NK-92 treated with Interleukin-12 subunit alpha and Interleukin-12 subunit beta, amount 100 ng/mL, for 24 hours (cell line): ENCODE data around the gene DENND1C.

Experiments
- DNase-seq: peaks from one replicate; lab custom pipeline; 2025; lab: John Stamatoyannopoulos, UW

The DENND1C gene

DNA sequence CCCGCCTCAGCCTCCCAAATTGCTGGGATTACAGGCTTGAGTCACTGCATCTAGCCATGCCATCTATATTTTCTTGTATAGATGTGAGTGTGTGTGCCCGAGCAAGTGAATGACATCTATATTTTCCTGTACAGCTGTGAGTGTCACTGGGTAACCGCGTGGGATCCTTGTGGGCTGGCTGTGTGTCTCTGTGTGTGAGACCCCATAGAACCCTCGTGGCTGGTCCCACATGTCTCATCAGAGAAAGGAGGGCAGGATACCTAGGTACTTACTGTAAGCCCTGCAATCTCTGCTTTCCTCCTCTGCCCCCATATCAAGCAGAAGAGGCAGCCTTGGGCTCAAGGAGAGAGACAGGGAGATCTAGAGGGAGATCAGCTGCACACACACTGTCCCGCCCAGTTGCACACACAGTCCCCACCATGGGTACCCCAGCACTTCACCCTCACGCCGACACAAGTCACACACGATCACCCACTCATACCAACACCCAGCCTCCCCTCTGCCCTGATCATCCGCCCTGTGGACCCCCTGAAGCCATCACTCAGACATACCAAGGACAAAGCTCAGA is 655 bp downstream of the DENND1C start:
- no peak for DNase-seq

DNA sequence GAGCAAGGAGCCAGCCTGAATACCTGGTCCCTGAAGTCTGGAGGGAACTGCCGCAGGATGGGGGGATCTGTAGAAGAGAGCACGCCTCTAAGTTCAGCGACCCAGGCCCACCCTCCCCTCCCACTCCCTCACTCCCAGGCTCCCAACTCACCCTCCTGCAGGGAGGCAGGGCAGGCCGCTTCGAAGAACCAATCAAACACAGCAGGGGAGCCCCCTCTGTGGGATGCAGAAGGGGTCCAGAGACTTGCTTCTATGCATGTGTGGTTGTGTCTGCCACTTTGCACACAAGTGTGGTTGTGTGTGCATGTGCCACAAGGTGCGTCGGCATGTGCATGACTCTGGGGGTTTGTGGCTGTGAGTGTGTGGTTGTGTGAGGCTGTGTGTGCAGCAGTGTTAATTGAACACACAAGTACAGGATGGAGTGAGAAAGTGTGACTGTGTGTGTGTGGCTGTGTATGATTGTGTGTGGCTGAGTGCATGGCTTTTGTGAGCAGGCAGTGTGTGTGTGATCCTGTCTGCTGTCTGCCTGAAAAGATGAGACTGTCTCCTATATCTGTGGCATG is 1.7 kb downstream of the DENND1C start:
- DNase-seq = no peak

DNA sequence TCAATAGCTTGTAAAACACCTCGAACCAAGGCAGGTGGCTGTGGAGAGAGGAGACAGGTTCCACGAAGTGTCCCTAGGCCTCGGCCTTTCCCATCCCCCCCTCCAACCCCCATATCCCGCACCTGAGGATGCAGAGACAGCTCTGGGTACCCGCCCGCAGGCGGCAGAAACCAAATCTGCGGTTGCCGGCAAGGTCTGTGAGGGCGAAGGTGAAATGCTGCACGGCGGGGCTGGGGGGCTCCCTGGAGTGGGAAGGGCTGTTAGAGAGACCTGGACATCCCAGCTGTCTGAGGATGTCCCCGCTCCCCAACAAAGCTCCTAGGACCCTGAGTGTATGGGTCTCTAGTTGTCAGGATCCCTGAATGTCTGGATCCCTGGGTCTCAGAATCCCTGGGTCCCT is 2.8 kb downstream of the DENND1C start:
- DNase-seq = no peak

DNA sequence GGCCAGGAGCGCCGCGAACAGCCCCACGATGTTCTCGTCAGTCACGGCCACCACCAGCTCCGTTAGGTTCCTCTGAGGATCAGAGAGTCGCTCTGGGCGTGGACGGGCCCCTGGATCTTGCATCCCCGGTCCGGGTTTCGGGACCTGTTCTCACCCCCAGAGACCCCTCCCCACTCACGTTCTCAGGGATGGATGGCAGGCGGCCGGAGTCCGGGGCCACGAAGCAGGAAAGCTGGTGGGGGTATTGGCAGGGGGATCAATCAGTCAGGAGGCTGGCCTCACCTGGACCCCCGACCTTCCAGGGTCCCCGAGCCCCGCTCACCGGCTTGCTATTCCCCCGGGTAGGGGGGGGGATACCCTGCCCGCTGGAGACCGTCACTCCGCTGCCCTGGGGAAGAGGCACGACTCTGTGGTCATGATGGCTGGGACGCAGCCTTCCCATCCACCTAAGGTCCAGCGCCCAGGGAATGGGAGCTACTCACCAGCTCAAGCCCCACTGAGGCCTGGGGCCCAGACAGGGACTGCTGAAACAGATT is 4.6 kb downstream of the DENND1C start:
- DNase-seq = no peak

DNA sequence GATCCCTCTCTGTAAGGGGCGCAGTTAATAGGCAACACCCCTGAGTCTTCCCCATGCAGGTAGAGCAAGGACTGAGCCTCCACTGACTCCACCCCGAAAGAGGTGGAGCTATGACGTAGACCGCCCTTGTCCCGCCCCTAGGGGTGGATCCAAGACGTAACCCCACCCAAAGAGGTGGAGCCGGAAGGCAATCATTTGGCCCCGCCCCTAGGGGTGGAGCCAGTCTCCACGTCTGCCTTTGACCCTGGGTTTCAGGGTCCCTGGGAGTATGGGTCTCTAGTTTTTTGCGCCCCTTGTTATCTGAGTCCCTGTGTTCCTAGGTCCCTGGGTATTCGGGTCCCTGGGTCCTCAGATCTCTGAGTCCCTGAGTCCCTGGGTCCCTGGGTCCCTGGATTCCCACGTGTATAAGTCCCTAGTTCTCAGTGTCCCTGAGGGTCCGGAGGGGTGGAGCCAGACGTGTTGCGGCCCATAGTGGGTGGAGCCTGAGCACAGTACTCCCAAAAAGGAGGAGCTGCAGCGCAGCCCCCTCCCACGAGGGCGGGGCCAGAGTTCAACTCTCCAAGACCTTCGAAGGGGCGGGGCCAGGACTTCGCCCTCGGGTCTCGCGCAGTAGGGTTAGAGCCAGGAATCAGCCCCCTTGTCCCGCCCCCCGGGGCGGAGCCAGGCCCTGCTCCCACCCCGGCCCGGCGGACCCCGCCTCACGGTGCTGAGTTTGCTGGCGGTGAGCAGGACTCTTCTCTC is 5.3 kb downstream of the DENND1C start:
- no peak for DNase-seq

DNA sequence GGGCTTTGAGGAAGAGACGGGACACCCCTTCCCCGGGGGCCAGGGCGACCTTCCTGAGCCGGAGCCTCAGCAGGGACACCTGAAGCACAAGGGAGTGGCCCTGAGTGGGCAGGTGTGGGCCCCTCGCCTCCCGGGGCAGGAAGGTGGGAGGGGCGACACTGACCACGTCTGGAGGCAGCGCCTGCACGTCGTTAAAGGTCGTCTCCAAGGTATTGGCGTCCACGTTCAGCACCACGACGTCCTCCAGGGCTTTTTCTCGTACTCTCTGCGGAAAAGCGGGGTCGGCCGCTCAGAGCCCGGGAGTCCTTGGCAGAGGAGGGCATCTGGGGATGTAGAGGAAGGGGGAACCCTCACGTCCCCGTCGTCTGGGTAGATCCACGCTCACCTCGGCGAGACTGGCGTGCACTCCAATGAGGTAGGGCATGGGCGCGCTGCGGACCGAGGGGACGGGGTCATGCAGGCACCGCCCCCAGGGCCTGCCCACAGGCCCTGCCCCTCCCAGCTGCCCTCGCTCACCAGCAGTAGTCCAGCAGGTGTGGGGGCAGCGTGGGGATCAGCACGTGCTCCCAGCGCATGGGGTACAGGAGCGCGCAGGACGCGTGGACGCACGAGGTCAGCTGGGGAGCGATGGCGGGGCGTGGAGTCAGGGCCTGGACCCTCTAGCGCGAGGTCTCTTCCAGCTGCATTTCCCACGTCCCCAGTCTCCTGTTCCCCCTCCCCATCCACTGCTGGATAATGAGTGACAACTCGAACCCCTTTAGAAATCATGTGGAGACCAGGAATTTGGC is 6.1 kb downstream of the DENND1C start:
- no peak for DNase-seq

DNA sequence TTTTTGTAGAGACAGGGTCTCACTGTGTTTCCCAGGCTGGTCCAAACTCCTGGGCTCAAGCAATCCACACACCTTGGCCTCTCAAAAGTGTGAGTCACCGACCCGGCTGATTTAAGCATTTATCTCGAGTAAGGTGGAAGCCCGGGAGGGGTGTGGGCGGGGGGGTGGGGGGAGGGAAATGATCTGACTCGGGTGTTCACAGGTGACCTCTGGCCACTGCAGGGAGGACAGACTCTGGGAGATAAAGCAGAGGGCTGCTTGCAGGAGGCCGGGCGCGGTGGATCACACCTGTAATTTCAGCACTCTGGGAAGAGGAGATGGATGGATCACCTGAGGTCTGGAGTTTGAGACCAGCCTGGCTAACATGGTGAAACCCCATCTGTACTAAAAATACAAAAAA is 7.9 kb downstream of the DENND1C start:
- DNase-seq = no peak

DNA sequence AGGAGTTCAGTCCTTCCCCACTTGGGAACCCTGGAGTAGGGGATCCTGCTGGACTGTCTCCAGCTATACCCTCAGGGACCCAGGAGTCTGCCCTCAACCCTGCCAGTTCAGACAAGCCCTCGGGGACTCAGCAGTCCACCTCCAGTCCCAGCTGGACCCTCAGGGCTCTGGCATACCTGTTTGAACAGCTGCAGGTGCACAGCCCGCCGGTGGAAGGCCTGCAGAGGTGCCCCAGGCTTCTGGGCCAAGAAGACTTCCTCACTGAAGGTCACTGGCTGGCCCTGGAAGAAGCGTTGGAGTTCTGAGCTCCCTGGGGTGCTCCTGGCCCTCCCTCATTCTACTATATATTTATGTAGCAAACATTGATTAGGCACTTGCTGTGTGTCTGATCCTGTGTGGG is 8.9 kb downstream of the DENND1C start:
- DNase-seq = no peak

DNA sequence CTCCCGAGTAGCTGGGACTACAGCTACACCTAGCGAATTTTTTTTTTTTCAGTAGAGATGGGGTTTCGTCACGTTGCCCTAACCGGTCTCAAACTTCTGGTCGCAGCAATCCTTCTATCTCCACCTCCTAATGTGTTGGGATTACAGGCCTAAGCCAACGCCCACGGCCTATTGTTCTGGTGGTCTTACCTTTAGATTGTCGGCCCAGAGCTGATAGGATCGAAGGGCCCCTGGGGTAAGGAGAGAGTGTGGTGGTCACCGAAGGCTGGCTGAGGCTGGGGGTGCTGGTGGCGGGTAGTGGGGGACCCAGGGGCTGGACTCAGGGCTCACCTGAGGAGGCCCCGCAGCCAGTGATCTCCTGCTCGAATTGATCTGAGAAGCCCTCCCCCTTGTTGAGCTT is 10.5 kb downstream of the DENND1C start:
- no peak for DNase-seq

DNA sequence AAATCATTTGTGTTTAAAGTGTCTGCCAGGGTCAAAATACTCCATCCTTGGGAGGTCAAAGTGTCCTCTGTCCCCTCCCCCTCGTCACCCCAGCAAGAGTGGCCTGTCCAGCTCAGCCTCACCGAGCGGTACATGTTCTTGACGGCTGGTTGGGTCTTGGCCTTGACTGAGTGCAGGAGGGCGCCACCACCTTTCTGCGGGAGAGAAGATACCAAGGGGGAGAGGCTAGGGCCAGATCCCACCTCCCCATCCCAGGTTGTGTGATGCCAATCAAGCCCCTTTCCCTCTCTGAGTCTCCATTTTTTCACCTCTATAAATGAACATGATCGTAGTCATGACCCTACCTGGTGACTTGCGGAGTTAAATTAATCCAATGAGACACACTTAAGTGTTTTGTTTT is 11.4 kb downstream of the DENND1C start:
- no peak for DNase-seq

DNA sequence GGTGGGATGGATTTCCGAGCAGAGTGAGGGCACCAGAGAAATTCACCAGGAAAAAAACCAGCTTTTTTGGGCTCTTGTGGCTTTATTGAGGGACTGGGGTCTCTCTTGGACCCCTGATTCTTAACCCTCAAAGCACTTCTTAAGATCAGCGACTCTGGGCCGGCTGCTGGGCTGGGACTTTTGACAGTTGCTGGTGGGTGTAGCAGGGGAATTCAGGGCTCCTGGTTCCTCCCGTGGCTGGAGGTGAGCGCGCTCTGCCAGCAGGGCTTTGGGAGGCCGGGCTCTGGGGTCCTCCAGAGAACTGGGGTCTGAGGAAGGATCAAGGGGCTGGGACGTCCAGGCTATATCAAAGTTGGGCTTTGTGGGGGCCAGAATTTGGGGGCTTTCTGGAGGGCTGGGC is 14.2 kb downstream of the DENND1C start:
- DNase-seq = no peak

DNA sequence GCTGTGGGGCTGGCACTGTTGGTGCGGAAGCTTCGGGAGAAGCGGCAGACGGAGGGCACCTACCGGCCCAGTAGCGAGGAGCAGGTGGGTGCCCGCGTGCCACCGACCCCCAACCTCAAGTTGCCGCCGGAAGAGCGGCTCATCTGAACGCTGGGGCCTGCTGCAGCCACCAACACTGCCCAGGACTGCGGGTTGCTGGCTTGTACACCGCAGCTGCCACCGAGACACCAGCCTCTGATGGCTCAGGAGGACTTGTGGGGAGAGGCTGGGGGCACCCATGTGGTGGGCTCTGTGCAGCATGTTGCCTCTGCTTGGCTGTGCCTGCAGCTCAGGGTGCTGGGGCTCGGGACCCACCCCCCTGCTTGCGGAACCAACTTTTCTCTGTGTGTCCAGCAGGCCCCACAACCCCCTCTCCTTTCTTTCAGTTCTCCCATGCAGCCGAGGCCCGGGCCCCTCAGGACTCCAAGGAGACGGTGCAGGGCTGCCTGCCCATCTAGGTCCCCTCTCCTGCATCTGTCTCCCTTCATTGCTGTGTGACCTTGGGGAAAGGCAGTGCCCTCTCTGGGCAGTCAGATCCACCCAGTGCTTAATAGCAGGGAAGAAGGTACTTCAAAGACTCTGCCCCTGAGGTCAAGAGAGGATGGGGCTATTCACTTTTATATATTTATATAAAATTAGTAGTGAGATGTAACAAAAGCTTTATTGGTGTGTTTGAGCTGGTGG is 14.9 kb downstream of the DENND1C start:
- no peak for DNase-seq

DNA sequence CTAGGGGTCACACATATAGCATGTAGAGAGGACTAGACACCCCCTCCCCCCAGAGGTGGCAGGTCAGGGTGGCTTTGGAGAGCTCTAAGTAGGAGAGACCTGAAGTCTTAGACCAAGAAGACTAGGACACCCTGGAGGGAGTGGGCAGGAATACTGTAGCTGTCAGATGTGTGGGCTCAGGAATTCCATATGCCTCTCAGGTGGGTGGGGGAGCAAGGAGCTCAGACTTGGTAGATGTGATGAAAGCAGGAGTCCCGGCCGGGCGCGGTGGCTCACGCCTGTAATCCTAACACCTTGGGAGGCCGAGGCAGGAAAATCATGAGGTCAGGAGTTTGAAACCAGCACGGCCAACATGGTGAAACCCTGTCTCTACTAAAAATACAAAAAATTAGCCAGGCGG is 15.9 kb downstream of the DENND1C start:
- DNase-seq = no peak

DNA sequence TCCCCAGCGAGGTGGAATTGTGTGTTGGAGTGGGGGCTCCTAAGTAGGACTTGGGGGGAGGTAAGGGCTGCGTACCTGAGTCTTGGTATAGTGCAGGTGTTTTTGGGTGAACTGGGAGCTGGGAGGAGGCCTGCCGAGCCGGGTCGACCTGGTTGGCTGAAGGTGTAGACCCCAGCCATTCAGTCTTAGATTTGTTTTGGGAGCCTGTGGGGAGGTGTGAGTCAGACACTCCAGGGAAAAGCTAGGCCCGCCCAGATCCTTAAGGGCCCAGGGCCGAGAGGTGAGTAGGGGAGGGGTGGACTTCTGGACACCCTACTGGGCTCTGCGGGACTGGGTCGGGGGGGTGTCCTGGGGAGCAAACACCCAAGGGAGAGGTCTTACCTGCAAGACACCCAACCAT is 16.6 kb downstream of the DENND1C start:
- no peak for DNase-seq

DNA sequence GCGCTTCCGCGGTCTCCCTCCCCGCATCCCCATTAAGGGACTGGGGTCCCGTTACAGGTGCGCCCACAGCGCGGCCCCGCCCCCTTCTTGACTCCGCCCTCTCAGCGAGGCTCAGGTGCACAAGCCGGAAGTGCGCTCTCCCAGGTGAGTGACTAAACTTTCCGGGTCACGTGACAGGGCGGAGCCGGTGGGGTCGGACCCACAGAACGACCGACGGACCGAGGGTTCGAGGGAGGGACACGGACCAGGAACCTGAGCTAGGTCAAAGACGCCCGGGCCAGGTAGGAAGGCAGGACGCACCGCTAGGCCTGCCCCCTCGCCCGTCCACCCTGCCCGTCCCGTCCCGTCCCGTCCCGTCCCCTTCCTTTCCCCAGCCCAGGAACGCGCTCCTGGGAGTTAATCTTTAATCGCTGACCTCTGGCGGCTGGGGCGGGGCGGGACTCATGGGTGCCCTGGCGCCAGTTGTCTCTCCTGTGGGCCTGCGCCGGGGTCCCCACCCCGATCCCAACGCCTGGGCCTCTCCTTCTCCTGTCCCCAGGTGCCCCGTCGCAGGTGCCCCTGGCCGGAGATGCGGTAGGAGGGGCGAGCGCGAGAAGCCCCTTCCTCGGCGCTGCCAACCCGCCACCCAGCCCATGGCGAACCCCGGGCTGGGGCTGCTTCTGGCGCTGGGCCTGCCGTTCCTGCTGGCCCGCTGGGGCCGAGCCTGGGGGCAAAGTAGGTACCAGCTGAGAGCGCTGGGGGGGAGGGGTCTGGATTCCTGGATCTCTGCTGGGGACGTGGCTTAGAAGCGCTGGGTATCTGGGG is 17.3 kb downstream of the DENND1C start, which contains the start of gene CRB3:
Gene CRB3, plus strand, starts transcription at position 202 of the 804 bp plus-strand sequence. Its CDS starts 431 bp downstream, at position 633.
- no peak for DNase-seq

DNA sequence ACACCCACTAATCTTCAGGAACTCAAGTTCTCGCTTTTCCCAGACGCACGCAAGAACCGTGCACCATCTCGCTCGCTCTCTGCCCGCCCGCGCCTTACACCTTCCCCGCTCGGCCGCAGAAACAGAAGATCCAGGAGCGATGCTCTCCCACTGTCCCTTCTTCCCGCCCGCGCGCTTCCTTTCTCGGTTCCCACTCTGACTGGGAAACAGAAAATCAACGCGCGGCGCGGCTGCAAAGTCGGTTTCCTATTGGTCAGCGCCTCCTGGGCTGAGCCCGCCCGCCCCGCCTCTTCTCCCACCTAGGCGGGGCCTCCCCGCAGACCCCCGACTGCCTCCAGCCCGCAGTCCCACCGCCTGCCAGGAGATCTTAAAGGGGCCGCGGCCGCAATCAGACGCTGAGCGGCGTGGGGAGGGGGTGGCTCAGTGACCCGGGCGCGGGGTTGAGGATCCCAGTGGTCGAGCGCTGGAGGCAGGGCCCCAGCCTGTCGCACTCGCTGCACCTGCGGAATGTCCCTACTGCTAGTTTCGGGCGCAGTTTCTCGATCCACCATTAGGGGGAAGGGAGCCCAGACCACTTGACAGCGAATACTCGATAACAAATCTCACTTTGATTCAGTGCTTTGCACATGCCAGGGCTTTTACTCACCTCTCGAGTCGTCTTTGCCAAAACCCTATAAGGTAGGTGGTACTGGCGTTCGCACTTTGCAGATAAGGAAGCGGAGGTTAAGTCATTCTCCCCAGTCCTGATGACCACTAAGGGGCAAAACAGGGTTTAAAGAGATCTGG is 21.3 kb downstream of the DENND1C start:
- peak; percentile 93 for DNase-seq

DNA sequence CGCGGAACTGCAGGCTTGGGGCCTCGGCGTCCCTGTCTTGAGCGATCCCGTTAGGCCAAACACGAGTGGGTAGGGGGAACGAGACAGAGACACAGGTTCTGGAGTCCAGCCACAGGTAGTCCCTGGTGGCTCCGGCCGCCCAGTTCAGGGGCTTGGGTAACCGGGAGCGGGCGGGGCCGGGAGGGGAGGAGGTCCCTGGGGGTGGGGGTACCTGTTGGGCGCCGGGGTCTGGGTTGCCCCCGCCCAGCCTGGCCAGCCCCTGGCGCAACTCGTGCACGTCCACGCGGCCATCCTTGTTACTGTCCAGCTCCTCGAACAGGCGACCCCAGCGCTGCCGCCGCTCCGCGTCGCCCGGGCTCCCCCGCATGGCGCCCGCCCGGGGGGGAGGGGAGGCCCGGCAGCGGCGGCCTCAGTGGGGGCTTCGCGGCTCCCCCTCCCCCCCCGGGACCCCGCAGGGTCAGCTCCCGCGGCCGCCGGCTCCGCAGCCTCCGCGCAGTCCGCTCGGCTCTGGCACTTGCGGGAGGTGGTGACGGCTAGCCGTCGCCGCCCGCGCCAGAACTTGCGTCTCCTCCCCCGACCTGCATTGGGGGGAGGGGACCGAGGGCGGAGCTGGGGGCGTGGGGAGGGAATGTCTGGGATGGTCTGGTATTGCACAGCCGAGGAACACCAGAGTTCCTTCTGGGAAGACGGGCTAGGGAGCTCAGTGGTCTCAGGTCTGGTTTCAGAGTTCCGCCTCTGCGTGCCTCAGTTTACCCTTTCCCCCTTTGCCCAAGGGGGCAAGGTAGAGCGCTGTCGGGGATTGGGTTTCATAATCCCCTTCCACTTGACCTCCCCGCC is 22.1 kb downstream of the DENND1C start, which contains the start of gene SLC25A23:
Gene SLC25A23, minus strand, starts transcription at position 531 of the 837 bp plus-strand sequence. Its CDS starts 164 bp downstream, at position 367.
- no peak for DNase-seq

DNA sequence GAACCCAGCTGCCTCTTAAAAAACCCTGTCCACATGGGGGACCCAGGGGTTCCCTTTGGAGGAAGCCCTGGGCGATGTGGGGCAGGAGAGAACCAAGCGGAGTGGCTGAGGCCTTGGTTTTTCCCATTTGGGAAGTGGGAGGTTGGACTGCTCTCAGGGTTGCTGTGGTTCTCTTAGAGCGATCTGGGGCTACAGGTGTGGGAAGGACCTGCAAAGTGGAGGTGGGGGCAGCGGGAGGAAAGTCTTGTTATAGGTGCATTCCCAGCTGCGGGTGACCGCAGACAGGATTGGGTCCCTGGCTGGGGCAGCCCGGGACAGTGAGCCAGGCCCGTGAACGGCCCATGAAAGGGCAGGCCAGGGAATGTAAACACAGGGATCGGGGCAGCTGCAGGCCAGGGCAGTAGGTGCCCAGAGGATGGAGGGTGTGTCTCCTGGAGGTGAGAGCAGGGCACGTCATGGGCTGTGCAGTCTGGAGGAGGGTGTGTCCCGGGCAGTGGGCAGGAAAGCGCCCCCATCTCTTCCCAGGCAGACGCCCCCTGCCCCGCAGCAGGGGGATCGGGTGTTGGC is 22.8 kb downstream of the DENND1C start:
- no peak for DNase-seq
